Measurements from ENCODE around the gene IL17RA. TPM values are rescaled to one million over a fixed set of nuclear protein-coding genes. Genes with fewer than 3 reads are reported as not detected.

The IL17RA gene
- total and polyA plus RNA-seq, 4 donors, result 3.1 to 9.0 (median 4.4) TPM

- no peak overlapping the region for H3K4me3 ChIP-seq (ENCODE audit: low read depth in 1 of 3, low read length in 3 of 3)
- H3K36me3 ChIP-seq (ENCODE audit: control insufficient read depth in 4 of 4, insufficient read depth in 3 of 4, low read depth in 1 of 4, low read length in 3 of 4), result peaks cover 3 to 12% (median 8%) of the 10 kb centered on the region in 4 donors
- H3K9me3 ChIP-seq (ENCODE audit: control insufficient read depth in 4 of 4, low read length in 3 of 4), result no peaks in the 10 kb centered on the region
- no peak overlapping the region for H3K27ac ChIP-seq (ENCODE audit: low read depth in 1 of 2, low read length in 2 of 2)
- 93% methylated on average over 7 of the region's 7 CpGs for WGBS
- H3K27me3 ChIP-seq (ENCODE audit: control insufficient read depth in 4 of 4, insufficient read depth in 4 of 4, low read length in 3 of 4), result no peaks in the 10 kb centered on the region
- no peak for DNase-seq (ENCODE audit: low spot score)
- TF ChIP-seq JUND (IDR thresholded peaks at IDR 0.05) (no peak), REST (IDR thresholded peaks at IDR 0.05) (no peak), RAD21 (IDR thresholded peaks at IDR 0.05) (no peak), CTCF (IDR thresholded peaks at IDR 0.05; ENCODE audit: low read depth, low read length, missing input control) (no peak), NR2F2 (IDR thresholded peaks at IDR 0.05) (no peak), GABPA (IDR thresholded peaks at IDR 0.05 in 1 of 2, conservative IDR thresholded peaks at IDR 0.05 in 1 of 2) (no peak), HNF4G (IDR thresholded peaks at IDR 0.05) (no peak), RXRA (IDR thresholded peaks at IDR 0.05) (no peak), YY1 (IDR thresholded peaks at IDR 0.05) (no peak), FOXA2 (IDR thresholded peaks at IDR 0.05) (no peak), FOXA1 (IDR thresholded peaks at IDR 0.05) (no peak)
- H3K9ac ChIP-seq (ENCODE audit: low read depth in 1 of 2, low read length in 2 of 2), result no peak overlapping the region
- H3K4me1 ChIP-seq (ENCODE audit: control insufficient read depth in 4 of 4, insufficient read depth in 4 of 4, low read length in 3 of 4), result no peaks in the 10 kb centered on the region
These were observed 48.3 kb downstream of the IL17RA start for GRCh38 chr22:17133137-17133536.

- Histone ChIP-seq H3K4me1 (ENCODE audit: control insufficient read depth in 4 of 4, insufficient read depth in 4 of 4, low read length in 3 of 4) (no peaks in the 10 kb centered on the region), H3K4me3 (ENCODE audit: low read depth in 1 of 3, low read length in 3 of 3) (no peak overlapping the region), H3K27me3 (ENCODE audit: control insufficient read depth in 4 of 4, insufficient read depth in 4 of 4, low read length in 3 of 4) (no peaks in the 10 kb centered on the region), H3K9me3 (ENCODE audit: control insufficient read depth in 4 of 4, low read length in 3 of 4) (no peaks in the 10 kb centered on the region), H3K36me3 (ENCODE audit: control insufficient read depth in 4 of 4, insufficient read depth in 3 of 4, low read depth in 1 of 4, low read length in 3 of 4) (peaks cover 6 to 21% (median 11%) of the 10 kb centered on the region in 4 donors), H3K9ac (ENCODE audit: low read depth in 1 of 2, low read length in 2 of 2) (no peak overlapping the region), H3K27ac (ENCODE audit: low read depth in 1 of 2, low read length in 2 of 2) (no peak overlapping the region)
- WGBS, result 96% methylated on average over 15 of the region's 15 CpGs
- TF ChIP-seq NR2F2 (IDR thresholded peaks at IDR 0.05) (no peak), YY1 (IDR thresholded peaks at IDR 0.05) (no peak), RXRA (IDR thresholded peaks at IDR 0.05) (no peak)
- no peak for DNase-seq (ENCODE audit: low spot score)
These were observed 50.5 kb downstream of the IL17RA start for GRCh38 chr22:17135153-17135760.

- WGBS, result 88% methylated on average over 4 of the region's 4 CpGs
- no peak overlapping the region for H3K9ac ChIP-seq (ENCODE audit: low read depth in 1 of 2, low read length in 2 of 2)
- no peak for DNase-seq (ENCODE audit: low spot score)
- H3K36me3 ChIP-seq (ENCODE audit: control insufficient read depth in 4 of 4, insufficient read depth in 3 of 4, low read depth in 1 of 4, low read length in 3 of 4), result peaks cover 12 to 34% (median 17%) of the 10 kb centered on the region in 4 donors
- TF ChIP-seq RXRA (IDR thresholded peaks at IDR 0.05) (no peak), TAF1 (conservative IDR thresholded peaks at IDR 0.05) (no peak), RAD21 (IDR thresholded peaks at IDR 0.05) (no peak), YY1 (IDR thresholded peaks at IDR 0.05) (no peak), FOXA2 (IDR thresholded peaks at IDR 0.05) (no peak), NR2F2 (IDR thresholded peaks at IDR 0.05) (no peak), SP1 (IDR thresholded peaks at IDR 0.05) (no peak), HNF4G (IDR thresholded peaks at IDR 0.05) (no peak), MAX (IDR thresholded peaks at IDR 0.05) (no peak), ATF3 (IDR thresholded peaks at IDR 0.05) (no peak), HNF4A (conservative IDR thresholded peaks at IDR 0.05) (no peak)
- no peak overlapping the region for H3K4me3 ChIP-seq (ENCODE audit: low read depth in 1 of 3, low read length in 3 of 3)
- no peaks in the 10 kb centered on the region for H3K27me3 ChIP-seq (ENCODE audit: control insufficient read depth in 4 of 4, insufficient read depth in 4 of 4, low read length in 3 of 4)
- H3K4me1 ChIP-seq (ENCODE audit: control insufficient read depth in 4 of 4, insufficient read depth in 4 of 4, low read length in 3 of 4), result no peaks in the 10 kb centered on the region
- H3K9me3 ChIP-seq (ENCODE audit: control insufficient read depth in 4 of 4, low read length in 3 of 4), result no peaks in the 10 kb centered on the region
- no peak overlapping the region for H3K27ac ChIP-seq (ENCODE audit: low read depth in 1 of 2, low read length in 2 of 2)
These were observed 52.4 kb downstream of the IL17RA start for GRCh38 chr22:17137170-17137569.
